HepG2 (cell line): Measurements from ENCODE around the gene XDH.

Experiments
- EZH2 ChIP-seq: conservative IDR thresholded peaks from 2 replicates; pipeline ENCODE4 v1.6.1; 2012; ENCODE audit warnings: mild to moderate bottlenecking, low read depth, low read length, moderate library complexity
- FOXK1 ChIP-seq: sonication (generic); formaldehyde crosslinking; IDR thresholded peaks from 2 replicates; pipeline ENCODE4 v1.4.0; 2020; ENCODE audit warnings: low read depth, missing genetic modification reagents, borderline replicate concordance
- FOXP1 ChIP-seq, 2 experiments: fragments of 450-650 bp in 1 of 2; IDR thresholded peaks; 2 replicates each; pipeline ENCODE4 v1.6.1; 2017 to 2018; ENCODE audit warnings: antibody characterized with exemption in 1 of 2
- PLRG1 ChIP-seq: fragments of 450-650 bp; conservative IDR thresholded peaks from 2 replicates; pipeline ENCODE4 v1.6.1; 2016
- POLR2A ChIP-seq, 2 experiments: IDR thresholded peaks; 2 replicates each; pipeline ENCODE4 v1.6.1; 2011; ENCODE audit warnings: low read depth in 2 of 2, low read length in 2 of 2, mild to moderate bottlenecking in 1 of 2, moderate library complexity in 1 of 2; ENCODE audit not compliant: insufficient read depth in 1 of 2
- SOX5 ChIP-seq: IDR thresholded peaks from 2 replicates; pipeline ENCODE4 v1.6.1; 2016; ENCODE audit warnings: borderline replicate concordance
- TAF1 ChIP-seq: sonication (generic); formaldehyde crosslinking; IDR thresholded peaks from 2 replicates; pipeline ENCODE4 v1.4.0; 2020; ENCODE audit warnings: missing genetic modification reagents
- TFAP4 ChIP-seq: sonication (generic); IDR thresholded peaks from 2 replicates; pipeline ENCODE4 v1.6.1; 2016; ENCODE audit warnings: low read depth, borderline replicate concordance
- ZNF264 ChIP-seq: sonication (generic); formaldehyde crosslinking; IDR thresholded peaks from 2 replicates; pipeline ENCODE4 v1.4.0; 2020; ENCODE audit warnings: missing genetic modification reagents
- ZNF512B ChIP-seq: sonication (generic); formaldehyde crosslinking; IDR thresholded peaks from 2 replicates; pipeline ENCODE4 v1.5.1; 2020; ENCODE audit warnings: missing genetic modification reagents, mild to moderate bottlenecking, borderline replicate concordance

GRCh38 chr2:31387850-31388249 is 26.7 kb downstream of the XDH start:
- TF ChIP-seq EZH2: no peak
- TF ChIP-seq SOX5 (CRISPR knock-in tag): no peak
- TF ChIP-seq FOXK1 (CRISPR knock-in tag): no peak
- TF ChIP-seq TFAP4: no peak
- TF ChIP-seq FOXP1 (IDR thresholded peaks at IDR 0.05): no peak
- TF ChIP-seq FOXP1 (CRISPR knock-in tag; IDR thresholded peaks at IDR 0.05): no peak
- TF ChIP-seq PLRG1: no peak
- TF ChIP-seq POLR2A (IDR thresholded peaks at IDR 0.05; ENCODE audit: insufficient read depth in 1 of 2, low read depth in 2 of 2, low read length in 2 of 2): no peak
- no peak for TF ChIP-seq ZNF264 (CRISPR knock-in tag)
- TF ChIP-seq ZNF512B (CRISPR knock-in tag): no peak
- no peak for TF ChIP-seq TAF1
